Type B pancreatic cell (in vitro differentiated cells): ENCODE data around the gene PPP1R1B. TPM values are rescaled to one million over a fixed set of nuclear protein-coding genes. Genes with fewer than 3 reads are reported as not detected.

ENCODE experiments used
- DNase-seq: peaks from one replicate; pipeline ENCODE4 v3.0.0; 2021; ENCODE audit warnings: mixed read lengths; ENCODE audit not compliant: unreplicated experiment; ENCODE audit errors: extremely low spot score
- H3K27ac Mint-ChIP-seq: 2 replicates; pipeline ENCODE4 v1.8.0; 2021; ENCODE audit warnings: mild to moderate bottlenecking, mixed read lengths
- H3K27me3 Mint-ChIP-seq: 2 replicates; pipeline ENCODE4 v1.8.0; 2021; ENCODE audit warnings: mixed read lengths
- H3K36me3 Mint-ChIP-seq: 2 replicates; pipeline ENCODE4 v1.8.0; 2021; ENCODE audit warnings: mixed read lengths
- H3K4me1 Mint-ChIP-seq: one replicate; pipeline ENCODE4 v1.8.0; 2021; ENCODE audit warnings: mixed read lengths; ENCODE audit not compliant: unreplicated experiment
- H3K4me3 Mint-ChIP-seq: 2 replicates; pipeline ENCODE4 v1.8.0; 2021; ENCODE audit warnings: mild to moderate bottlenecking, mixed read lengths
- H3K9me3 Mint-ChIP-seq: 2 replicates; pipeline ENCODE4 v1.8.0; 2021; ENCODE audit warnings: mixed read lengths
- total RNA-seq: library from RNA; stranded (reverse); gene quantifications from 2 replicates; pipeline ENCODE4 v1.2.1, GENCODE V29; 2021; ENCODE audit warnings: low replicate concordance
- TF ChIP-seq, protein P1 (sequence below): fragments of 200-600 bp; sonication (generic); conservative IDR thresholded peaks from 2 replicates; pipeline ENCODE4 v1.5.0; 2021; ENCODE audit warnings: antibody characterized with exemption, mild to moderate bottlenecking

Gene PPP1R1B
- total RNA-seq, 1 donor from 2014 or later = 3.7 TPM

DNA sequence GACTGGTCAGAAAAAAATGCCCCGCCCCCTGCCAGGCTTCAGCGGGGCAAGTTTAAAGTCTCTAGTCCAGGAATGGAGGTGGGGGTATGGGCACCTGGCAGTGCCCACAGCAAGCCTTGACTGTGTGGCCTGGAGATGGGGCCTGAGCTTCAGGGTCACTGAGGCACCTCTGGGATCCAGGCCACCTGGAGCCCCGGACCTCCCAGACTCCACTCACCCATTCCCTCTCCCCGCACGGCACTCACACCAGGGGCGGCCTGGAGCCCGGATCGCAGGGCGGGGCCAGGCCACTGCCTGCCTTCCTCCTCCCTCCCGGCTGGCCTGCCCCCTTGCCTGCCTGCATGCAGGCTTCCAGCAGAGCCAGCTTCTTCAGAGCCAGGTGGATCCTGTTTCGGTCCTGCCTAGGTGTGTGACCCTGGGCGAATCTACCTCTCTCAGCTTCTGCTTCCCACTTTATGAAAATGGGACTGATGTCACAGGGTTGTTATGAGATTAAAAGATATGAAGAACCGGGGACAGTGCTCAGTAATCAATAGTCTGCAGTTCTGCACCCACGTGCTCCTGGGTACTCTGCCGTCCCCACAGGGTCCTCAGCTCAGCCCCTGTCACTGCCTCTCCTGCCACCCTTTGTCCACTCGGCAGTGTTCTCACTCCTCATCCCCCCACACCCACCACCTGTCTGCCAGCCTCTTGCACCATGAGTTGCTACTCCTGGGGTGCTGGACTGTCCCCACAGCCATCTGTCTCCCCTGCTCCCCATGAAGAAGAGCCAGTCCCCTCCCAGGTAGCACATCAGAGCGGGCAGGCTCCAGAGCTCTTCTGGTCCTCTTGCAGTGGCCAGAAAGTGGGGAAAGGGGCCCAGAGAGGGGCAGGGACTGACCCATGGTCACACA, 37.2 kb downstream of the PPP1R1B start:
- DNase-seq = no peak
- TF ChIP-seq, protein P1, sequence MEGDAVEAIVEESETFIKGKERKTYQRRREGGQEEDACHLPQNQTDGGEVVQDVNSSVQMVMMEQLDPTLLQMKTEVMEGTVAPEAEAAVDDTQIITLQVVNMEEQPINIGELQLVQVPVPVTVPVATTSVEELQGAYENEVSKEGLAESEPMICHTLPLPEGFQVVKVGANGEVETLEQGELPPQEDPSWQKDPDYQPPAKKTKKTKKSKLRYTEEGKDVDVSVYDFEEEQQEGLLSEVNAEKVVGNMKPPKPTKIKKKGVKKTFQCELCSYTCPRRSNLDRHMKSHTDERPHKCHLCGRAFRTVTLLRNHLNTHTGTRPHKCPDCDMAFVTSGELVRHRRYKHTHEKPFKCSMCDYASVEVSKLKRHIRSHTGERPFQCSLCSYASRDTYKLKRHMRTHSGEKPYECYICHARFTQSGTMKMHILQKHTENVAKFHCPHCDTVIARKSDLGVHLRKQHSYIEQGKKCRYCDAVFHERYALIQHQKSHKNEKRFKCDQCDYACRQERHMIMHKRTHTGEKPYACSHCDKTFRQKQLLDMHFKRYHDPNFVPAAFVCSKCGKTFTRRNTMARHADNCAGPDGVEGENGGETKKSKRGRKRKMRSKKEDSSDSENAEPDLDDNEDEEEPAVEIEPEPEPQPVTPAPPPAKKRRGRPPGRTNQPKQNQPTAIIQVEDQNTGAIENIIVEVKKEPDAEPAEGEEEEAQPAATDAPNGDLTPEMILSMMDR = no peak
- H3K9me3 Mint-ChIP-seq = no peaks in the 10 kb centered on the region
- peak overlapping the region; percentile 34 for H3K27ac Mint-ChIP-seq
- H3K36me3 Mint-ChIP-seq = no peaks in the 10 kb centered on the region
- peak overlapping the region; percentile 54 for H3K4me3 Mint-ChIP-seq
- H3K4me1 Mint-ChIP-seq = peaks cover 10% of the 10 kb centered on the region
- peaks cover 10% of the 10 kb centered on the region for H3K27me3 Mint-ChIP-seq

DNA sequence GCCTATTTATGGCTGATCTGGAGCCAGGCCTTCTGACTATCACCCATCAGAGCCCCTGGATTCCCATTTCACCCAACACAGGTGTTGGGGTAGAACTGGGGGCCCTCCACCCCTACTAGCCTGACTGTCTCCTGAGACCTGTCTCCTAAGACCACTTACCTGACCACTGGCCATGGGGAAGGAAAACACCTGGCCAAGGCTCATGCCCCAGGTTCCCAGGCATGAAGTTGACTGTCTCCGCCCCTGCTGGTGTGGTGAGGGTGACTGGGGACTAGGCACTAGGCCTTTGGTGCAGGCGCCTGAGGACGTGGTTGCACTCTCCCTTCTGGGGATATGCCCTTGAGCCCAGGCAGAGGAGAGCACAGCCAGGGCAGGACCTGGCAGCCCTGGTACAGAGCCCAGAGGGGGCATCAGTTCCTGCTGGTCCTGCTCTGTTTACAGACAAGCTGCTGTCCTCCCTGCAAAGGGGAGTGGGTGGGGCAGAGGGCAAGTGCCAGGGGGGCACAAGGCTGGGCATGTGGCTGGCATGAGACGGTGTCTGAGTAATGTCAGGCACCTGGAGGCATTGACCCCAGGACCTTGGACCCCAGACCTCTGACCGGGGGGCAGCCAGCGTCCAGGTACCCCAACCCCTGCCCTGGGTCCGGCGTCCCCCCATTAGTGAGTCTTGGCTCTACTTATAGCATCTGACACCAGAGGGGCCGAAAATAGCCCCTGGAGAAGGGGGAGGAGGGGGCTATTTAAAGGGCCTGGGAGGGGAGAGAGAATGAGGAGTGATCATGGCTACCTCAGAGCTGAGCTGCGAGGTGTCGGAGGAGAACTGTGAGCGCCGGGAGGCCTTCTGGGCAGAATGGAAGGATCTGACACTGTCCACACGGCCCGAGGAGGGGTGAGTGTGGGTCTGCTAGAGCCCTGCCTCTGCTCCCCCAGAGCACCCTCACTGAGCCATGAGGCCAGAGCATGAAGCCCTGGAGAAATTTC, 38.1 kb downstream of the PPP1R1B start, which contains the start of gene TCAP:
TSS of gene TCAP (plus strand) at position 769 of the 981 bp plus-strand sequence. CDS start at position 780, 11 bp downstream.
- peaks cover 10% of the 10 kb centered on the region for H3K27me3 Mint-ChIP-seq
- peak within 1 kb of the TSS; percentile 54 for H3K4me3 Mint-ChIP-seq
- DNase-seq = no peak
- H3K9me3 Mint-ChIP-seq = no peaks in the 10 kb centered on the region
- TF ChIP-seq, protein P1 = no peak
- peaks cover 10% of the 10 kb centered on the region for H3K4me1 Mint-ChIP-seq
- H3K36me3 Mint-ChIP-seq = no peaks in the 10 kb centered on the region
- H3K27ac Mint-ChIP-seq = peak within 1 kb of the TSS; percentile 36

DNA sequence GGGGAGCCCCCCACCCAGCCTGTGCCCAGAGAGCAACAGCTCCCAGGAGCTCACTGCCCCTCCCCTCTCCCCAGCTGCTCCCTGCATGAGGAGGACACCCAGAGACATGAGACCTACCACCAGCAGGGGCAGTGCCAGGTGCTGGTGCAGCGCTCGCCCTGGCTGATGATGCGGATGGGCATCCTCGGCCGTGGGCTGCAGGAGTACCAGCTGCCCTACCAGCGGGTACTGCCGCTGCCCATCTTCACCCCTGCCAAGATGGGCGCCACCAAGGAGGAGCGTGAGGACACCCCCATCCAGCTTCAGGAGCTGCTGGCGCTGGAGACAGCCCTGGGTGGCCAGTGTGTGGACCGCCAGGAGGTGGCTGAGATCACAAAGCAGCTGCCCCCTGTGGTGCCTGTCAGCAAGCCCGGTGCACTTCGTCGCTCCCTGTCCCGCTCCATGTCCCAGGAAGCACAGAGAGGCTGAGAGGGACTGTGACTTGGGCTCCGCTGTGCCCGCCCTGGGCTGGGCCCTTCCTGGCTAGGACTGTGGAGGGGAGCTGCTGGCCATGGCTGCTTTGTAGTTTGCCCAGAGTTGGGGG, 39.0 kb downstream of the PPP1R1B start:
- H3K27me3 Mint-ChIP-seq = peaks cover 10% of the 10 kb centered on the region
- H3K36me3 Mint-ChIP-seq = no peaks in the 10 kb centered on the region
- H3K4me1 Mint-ChIP-seq = peaks cover 10% of the 10 kb centered on the region
- H3K9me3 Mint-ChIP-seq = no peaks in the 10 kb centered on the region
- no peak overlapping the region for H3K4me3 Mint-ChIP-seq
- no peak for DNase-seq
- H3K27ac Mint-ChIP-seq = peak overlapping the region; percentile 36
- TF ChIP-seq, protein P1 = peak; percentile 31

DNA sequence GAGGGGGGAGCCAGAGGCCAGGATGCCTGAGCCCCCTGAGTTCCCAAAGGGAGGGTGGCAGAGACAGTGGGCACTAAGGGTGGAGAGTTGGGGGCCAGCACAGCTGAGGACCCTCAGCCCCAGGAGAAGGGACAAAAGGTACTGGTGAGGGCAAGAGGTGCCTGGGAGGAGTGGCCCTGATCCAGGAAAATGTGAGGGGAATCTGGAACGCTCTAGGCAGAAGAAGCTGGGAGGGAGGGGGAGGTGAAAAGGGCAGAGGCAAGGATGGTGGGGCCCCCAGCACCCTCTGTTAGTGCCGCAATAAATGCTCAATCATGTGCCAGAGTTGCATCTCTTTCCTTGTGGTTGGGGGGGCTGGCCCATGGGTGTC, 39.5 kb downstream of the PPP1R1B start:
- H3K4me3 Mint-ChIP-seq = no peak overlapping the region
- no peak for DNase-seq
- peaks cover 10% of the 10 kb centered on the region for H3K27me3 Mint-ChIP-seq
- H3K4me1 Mint-ChIP-seq = peaks cover 10% of the 10 kb centered on the region
- no peaks in the 10 kb centered on the region for H3K9me3 Mint-ChIP-seq
- no peak overlapping the region for H3K27ac Mint-ChIP-seq
- no peaks in the 10 kb centered on the region for H3K36me3 Mint-ChIP-seq
- TF ChIP-seq, protein P1 = no peak

DNA sequence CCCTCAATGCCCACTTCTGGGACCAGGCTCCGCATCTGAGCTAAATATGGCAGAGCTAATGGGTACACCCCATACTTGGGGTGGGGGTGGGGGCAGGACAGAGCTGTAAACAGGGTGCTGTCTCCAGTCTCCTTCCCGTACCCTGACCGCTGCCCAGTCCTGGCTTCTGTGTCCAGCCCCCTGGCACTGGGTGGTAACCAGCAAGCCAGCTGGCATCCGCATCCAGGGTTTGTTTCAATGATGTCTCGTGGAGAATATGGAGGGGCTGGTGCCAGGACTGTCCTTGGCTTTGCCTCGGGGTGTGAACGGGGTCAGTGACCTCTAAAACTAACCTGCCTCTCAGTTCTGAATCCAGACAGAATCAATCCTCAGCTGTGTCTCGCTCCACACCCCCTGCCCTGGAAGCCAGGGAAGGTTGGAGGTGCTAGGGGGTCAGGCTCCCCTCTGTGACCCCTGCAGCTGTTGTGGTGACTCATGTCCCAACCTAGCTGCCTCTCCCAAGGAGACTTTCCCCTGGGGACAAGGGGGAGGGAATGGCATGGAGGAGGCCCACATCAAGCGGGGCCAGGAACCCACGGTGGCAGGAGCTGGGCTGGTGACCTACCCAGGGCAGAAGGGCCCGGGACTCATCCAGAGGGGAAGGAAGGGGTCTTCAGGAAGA, 40.0 kb downstream of the PPP1R1B start:
- no peak overlapping the region for H3K27ac Mint-ChIP-seq
- H3K4me1 Mint-ChIP-seq = peaks cover 10% of the 10 kb centered on the region
- peaks cover 10% of the 10 kb centered on the region for H3K27me3 Mint-ChIP-seq

More for the DNA sequence above, 40.0 kb downstream of the PPP1R1B start:
- no peak for DNase-seq
- TF ChIP-seq, protein P1 = no peak
- H3K4me3 Mint-ChIP-seq = peak overlapping the region; percentile 69
- no peaks in the 10 kb centered on the region for H3K9me3 Mint-ChIP-seq
- no peaks in the 10 kb centered on the region for H3K36me3 Mint-ChIP-seq
